Muscle of arm (tissue), 12 donors: Measurements from ENCODE around the gene RBM39. TPM values are rescaled to one million over a fixed set of nuclear protein-coding genes. Genes with fewer than 3 reads are reported as not detected.
A peak's percentile ranks its signal among the peaks of the same experiment; 100 is the strongest.
"Not testable (repeated sequence)": the region's sequence is repeated elsewhere in the genome, so short reads cannot be mapped to it uniquely, and the experiment has no call there.

ENCODE experiments used
- DNase-seq: peaks from one replicate; pipeline ENCODE4 v3.0.0-alpha.2; 2013
- polyA plus RNA-seq, 12 donors: library from polyadenylated mRNA; unstranded; fragments of 120-200 nt; gene quantifications; one replicate each; pipeline ENCODE4 v1.2.1, GENCODE V29; 2013; ENCODE audit not compliant: insufficient read length in 12 of 12

The RBM39 gene
- polyA plus RNA-seq, 12 donors, result 221 to 557 (median 292) TPM; not detected in 1

DNA sequence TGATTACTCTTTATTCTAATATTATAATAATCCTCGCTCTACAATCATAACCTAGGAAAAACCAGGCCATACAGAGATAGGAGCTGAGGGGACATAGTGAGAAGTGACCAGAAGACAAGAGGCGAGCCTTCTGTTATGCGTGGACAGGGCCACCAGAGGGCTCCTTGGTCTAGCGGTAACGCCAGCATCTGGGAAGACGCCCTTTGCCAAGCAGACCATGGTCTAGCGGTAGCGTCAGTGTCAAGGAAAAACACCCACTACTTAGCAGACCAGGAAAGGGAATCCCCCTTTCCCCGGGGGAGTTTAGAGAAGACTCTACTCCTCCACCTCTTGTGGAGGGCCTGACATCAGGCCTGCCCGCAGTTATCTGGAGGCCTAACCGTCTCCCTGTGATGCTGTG, 55.2 kb downstream of the RBM39 start:
- not testable (repeated sequence) for DNase-seq

DNA sequence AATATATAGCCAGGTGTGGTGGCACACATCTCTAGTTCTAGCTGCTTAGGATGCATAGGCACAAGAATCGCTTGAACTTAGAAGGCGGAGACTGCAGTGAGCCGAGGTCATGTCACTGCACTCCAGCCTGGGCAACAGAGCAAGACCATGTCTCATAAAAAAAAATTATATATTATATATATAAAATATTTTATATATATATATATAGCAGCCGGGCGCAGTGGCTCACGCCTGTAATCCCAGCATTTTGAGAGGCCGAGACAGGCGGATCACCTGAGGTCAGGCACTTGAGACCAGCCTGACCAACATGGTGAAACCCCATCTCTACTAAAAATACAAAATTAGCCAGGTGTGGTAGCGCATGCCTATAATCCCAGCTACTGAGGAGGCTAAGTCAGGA, 56.7 kb downstream of the RBM39 start:
- not testable (repeated sequence) for DNase-seq

DNA sequence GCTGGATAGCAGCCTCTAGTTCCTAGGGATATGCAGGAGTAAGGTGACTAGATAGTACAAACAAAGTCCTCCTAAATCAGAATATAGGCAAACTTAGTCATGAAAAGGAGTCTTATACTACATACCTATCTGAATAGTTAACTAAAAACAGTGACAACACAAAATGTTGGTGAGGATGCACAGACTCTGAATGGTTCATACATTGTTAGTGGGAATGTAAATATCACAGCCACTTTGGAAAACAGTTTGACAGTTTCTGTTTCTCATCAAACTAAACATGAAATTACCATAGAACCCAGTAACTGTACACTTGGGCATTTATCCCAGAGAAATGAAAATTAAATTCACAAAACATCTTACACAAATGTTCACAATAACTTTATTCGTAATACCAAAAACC, 60.1 kb downstream of the RBM39 start:
- no peak for DNase-seq

DNA sequence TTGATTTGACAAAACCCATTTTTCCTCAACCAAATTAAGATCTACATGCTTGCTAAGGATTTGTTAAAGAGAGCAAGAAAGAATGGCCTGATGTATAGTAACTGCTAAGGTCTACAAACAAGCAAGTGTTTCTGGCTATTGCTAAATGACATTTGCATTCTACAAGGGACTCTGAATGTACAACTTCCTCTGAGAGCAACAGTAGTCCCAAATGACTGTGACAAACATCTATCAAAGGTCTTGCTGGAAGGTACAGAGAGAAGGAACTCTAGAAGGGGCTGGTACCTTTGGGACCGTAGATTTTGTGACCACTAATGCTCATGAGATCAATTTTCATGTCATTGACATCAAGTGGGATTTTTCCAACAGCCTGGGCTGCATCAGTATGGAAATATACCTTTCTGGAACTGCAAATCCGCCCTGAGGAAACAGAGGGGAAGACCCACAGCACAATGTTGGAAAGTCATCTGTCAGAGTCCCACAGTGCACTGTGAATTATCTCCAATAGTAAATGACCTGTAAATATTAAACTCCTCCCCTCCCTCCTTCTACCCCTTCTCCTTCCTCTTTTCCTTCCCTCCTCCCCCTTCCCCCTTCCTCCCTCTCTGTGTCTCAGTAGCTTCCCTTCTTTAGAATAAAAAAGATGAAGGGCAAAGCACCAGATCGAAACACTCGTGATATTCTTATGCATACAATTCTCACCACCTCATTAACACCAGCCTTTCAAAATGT, 61.4 kb downstream of the RBM39 start:
- no peak for DNase-seq

DNA sequence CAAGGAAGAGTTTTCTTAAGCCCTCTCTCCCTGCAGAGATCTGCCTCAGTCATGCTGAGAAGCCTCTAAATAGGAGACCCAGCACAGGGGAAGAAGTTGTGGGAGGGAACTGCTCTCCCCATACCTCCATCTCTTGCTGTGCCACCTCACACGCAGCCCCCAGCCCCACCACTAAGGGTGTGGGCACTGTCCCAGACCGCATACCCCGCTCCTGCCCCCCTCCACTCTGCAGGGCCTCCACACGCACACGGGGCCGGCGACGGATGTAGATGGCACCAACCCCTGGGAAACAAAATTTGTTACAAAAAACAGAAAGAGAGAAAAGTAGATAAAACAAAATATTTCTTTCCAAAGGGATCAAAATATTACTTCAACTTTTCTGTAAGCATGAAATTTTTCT, 67.1 kb downstream of the RBM39 start:
- no peak for DNase-seq

DNA sequence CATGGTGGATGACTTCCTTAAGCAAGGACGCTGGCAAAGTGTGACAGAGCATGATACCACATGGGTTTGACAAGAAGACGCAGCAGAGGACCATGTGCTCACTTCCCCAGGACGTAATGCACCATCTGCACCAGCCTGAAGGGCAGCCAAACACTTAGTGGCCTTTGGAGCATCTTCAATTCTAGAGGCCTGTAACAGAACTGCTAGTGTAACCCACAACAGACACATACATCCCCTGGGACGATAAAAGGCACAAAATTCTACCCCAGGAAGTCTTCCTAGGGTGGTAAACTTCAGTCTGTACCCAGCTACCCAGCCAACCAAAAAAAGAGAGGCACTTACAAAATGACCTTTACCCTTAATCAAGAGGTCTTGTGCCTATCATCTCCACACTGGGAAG, 68.2 kb downstream of the RBM39 start:
- no peak for DNase-seq

DNA sequence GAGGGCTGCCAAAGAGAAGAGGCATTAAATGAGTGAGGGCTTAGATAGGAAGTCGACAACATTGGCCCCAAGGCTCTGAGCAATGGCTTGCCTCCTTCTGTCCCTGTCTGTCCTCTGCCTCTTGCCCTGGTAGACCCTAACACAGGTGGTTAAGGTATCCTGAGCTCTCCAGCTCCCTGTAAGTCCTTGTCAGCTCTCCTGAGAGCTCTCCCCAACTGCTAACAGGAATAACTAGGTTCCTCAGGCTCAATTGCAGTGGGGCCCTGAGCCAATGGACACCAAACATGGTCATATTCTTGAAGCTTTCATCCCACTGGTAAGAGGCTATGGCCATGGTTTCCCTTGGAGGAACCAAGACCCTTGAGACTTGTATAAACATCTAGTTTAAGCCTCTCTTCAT, 72.4 kb downstream of the RBM39 start:
- DNase-seq, result no peak

DNA sequence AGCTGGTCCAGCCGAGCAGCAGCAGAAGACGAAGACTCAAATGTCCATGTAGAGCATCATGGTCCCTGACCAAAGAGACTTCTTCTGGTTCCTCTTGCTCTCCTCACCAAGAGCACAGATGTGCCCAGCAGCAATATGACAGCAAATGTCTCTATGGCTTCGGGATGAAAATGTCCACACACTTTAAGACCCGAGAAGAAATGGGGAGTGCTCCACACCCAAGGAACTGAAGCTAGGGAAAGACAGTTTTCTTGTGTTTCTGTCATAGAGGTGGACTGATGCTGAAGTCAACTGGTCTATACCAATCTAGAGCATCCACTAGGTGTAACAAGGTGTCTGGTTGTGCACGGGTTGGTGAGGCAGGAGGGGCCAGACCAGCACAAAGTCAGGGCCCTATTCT, 72.8 kb downstream of the RBM39 start:
- no peak for DNase-seq

DNA sequence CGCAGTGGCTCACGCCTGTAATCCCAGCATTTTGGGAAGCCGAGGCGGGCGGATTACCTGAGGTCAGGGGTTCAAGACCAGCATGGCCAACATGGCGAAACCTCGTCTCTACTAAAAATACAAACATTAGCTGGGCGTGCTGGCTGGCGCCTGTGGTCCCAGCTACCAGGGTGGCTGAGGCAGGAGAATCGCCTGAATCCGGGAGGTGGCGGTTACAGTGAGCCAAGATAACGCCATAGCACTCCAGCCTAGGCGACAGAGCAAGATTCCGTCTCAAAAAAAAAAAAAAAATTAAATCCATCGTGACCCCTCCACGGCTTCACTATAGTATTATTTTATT, 76.1 kb downstream of the RBM39 start:
- no peak for DNase-seq

DNA sequence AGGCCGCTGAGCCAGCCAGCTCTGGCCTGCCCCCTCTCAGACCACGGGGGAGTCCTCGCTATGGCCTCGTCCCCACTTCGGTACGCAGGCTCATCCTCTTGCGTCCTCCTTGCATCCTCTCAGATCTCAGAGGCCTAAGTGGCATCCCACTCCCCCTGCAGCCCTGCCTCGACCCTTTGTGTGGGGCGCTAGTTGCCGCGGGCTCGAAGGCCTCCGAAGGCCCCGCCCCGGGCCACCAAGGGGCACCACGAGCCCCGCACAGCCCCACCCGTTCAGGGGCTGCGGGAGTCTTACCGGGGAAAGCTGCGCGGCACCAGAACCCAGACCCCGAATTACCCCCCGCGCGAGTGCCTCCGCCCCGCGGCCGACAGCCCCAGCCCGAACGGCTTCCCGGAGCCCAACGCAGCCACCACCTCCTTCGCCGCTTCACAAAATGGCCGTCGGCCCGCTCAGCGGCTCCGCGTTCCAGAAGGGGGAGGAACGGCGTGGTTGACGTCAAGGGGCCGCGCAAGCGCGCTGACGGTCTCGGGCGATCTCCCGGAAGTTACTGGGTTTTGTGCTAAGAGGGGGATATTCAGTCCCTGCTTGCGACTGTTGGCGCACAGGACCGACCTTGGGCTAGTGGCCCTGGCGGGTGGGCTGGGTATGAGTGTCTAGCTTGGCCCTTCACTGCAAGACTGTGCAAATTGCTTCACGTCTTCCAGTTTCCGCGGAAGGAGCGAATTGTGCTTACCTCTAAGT, 77.4 kb downstream of the RBM39 start, which contains the start of the genes CPNE1 and RBM12:
Gene CPNE1 (minus strand): TSS at position 435 of the 741 bp plus-strand sequence. CDS start 31,977 bp downstream, outside the sequence.
Gene RBM12 (minus strand): TSS at position 435 of the 741 bp plus-strand sequence. CDS start 9,578 bp downstream, outside the sequence.
- DNase-seq, result peak; percentile 96

DNA sequence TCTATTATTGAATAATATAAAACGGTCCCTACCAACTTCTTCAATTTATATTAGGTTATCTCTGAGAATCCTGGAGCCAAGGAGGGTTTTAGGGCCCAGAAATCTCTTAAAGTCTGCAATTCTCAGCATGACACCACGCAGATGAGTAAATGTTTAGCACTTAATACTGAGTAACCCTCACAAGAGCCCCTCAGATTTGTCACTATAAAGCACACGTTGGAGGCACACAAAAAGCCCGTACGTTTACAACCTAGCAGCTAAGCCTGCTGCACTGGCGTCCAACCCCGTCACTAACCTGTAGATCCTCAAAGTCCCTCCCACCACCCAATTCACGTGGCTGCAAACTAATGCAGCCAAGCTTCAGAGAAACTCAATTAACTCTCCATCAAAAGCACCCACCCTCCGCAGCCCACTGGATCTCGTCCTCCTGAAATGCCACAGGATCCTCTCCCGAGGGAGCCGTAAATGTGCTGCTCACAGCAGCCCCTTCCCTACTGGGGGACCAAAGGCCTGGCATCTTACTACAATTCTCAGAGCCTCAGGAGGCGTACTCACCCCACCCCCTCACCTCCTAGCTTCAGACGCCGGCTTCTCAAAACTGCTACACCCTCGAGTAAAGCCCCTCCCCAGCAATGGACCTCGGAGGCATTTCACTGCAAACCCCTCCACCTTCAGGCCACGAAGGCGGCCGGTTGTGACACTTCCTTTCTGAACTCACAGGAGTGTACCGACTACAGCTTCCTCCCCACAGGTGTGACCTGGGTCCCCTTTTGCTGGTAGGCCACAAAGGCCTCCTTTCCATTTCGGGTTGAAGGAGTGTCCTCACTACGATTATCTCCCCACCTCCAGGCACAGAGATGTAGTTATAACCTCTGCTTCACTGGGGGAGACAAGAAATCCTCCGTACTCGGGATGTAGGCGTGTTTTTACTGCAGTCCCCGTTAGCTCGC, 78.3 kb downstream of the RBM39 start:
- DNase-seq, result no peak

DNA sequence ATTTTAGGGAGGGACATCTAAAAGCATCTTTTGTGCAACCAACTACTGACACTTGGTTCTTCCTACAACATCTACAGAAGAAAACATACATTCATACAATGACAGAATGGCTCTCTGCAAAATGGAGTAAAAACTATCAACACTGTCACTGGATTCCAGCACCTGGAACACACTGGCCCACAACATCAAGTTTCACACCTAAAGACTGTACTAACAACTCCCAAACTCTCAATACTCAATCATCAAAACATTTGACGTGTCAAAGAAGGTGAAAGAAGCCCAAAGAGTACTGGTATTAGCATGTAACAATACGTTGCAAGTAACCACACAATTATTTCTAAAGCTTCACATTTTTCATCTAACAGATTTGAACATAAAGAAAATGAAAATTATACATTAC, 79.5 kb downstream of the RBM39 start:
- DNase-seq, result no peak

DNA sequence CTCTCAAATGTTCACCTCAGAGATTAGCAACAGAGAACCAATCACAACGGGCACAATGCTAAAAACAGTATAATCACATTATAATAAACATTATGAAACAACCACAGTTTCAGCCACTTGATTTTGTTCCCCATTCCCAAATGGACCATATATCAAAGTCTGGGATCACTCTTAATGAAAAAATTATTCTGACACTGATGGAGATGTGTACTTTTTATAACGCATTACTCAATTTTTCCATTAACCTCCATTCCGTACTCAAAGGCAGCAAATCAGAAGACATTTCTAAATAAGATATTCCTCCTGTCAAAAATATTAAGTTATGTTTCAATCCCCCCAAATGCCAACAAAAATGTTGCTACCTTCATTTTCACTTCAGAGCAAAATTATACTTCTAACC, 80.2 kb downstream of the RBM39 start:
- DNase-seq, result no peak

DNA sequence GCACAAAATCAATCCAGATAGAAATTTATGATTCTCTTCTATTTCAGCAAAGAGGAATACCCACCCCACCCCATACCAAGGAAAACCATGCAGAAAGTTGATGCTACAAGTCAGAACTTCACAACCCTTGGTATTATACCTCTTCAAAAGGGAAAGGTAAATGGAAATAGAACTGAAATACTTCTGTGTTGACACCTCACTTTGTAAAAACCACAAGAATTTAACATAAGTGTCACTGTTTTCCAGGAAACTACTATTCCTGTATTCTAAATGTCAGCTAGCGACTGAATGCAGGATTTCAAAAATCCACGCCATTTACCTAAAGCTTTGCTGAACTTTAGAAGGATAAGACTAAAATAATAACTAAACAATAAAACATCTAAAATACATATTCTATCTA, 81.0 kb downstream of the RBM39 start:
- no peak for DNase-seq

DNA sequence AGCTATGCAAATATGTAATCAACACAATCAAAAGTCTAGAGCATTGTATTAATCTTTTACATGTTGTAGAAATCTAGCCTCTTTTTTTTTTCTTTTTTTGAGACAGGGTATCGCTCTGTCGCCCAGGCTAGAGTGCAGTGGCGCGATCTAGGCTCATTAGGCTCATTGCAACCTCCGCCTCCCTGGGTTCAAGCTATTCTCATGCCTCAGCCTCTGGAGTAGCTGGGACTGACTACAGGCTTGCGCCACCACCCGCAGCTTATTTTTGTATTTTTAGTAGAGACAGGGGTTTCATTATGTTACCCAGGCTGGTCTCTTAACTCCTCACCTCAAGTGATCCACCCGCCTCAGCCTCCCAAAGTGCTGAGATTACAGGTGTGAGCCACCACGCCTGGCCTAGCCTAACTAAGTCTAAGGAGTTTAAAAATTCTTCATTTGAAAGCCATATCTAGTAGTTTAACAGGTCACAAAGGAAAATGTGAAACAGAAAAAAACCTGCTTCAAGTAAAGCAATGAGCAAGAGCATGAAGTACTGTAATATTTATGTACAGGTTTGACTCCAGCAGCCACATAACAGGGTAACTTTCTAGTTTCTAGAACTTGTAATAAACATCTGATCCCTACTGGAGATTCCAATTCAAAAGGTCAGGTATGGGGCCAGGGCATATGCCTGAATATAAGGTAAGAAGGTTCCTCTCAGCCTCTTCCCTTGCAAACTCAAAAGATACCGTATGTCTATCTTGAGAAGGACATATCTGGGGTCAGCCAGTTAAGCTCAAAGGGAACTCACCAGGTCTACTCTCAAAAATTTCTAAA, 81.7 kb downstream of the RBM39 start:
- no peak for DNase-seq

DNA sequence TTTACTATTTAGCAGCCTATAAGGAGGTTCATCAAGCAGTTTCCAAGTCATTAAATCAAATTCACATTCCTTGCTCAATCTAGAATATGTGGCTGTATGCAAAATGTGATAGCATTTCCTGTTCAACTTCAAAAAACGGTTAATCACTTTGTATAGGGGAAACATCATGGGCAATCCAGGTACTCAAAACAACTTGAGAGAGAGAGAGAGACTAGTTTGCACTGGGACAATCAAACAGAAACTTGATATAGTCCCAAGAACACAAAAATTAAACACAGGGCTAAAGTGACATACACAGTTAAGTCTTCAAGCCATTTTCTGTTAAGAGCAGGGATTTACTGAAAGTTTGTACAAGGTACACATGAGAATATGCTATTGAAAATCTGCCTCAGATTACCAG, 84.8 kb downstream of the RBM39 start:
- no peak for DNase-seq

DNA sequence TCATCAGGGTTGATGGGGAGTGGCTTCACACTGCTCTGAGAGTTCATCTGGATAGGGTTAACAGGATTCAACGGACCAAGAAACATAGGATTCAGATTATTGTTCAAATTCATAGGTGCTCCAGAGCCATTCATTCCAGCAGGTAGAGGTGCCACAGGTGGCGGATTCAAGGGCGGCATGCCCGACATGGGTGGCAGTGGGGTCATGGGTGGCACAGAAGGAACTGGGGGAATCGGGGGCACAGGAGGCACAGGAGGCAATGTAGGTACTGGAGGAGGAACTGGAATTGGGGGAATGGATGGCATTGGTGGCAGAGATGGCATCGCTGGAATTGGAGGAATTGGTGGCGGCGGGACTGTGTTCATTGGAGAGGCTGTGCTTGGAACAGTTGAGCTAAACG, 87.6 kb downstream of the RBM39 start:
- no peak for DNase-seq

DNA sequence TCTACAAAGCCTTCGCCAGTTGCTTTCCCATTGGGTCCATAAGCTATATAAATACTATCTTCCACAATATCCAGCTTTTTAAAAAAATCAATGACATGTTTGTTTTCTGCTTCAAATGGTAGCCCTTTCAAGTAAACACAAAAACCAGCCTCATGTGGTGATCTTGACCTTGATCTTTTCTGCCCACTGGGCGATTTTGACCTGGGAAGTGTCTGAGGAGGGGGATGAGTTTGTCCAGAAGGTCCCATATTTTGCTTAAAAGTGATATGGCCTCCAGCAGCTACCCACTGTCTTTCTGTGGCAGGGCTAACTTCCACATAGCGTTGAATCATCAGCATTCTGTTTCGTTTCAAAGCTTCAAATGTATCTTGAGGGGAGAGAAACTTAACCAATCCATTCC, 88.2 kb downstream of the RBM39 start:
- no peak for DNase-seq
